Stimulated activated CD8-positive, alpha-beta memory T cell treated with anti-CD3 and anti-CD28 coated beads, Interleukin-12 subunit alpha, Interleukin-12 subunit beta, amount 100 ng/mL, for 24 hours (primary cell): Measurements from ENCODE around the gene NANS.
"Not testable (repeated sequence)": the region's sequence is repeated elsewhere in the genome, so short reads cannot be mapped to it uniquely, and the experiment has no call there.

Experiments used
- DNase-seq: peaks from one replicate; pipeline ENCODE4 v3.0.0-alpha.2; 2020; ENCODE audit errors: extremely low read depth

NANS gene

GRCh38 chr9:98076514-98076890 is 20.0 kb downstream of the NANS start:
- DNase-seq: not testable (repeated sequence)

- DNase-seq: no peak
Observed at GRCh38 chr9:98078895-98079294, 22.4 kb downstream of the NANS start.

DNA sequence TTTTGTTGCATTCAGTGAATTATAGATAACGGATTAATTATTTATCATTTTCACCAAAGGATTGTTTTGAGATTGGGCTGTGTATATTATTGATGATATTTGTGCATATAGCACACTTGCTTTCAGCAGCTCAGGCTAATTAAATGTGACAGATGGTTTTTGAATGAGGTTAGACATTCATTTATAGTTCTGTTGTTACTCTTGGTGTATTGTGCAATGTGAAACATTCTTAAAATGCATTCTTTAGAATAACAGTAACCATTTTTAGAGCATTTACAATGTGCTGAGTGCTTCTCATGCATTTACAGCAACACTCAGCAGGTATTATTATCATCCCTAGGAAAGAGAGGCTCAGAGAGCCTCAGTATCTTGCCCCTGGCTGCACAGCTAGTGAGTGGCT is 23.8 kb downstream of the NANS start:
- no peak for DNase-seq

DNA sequence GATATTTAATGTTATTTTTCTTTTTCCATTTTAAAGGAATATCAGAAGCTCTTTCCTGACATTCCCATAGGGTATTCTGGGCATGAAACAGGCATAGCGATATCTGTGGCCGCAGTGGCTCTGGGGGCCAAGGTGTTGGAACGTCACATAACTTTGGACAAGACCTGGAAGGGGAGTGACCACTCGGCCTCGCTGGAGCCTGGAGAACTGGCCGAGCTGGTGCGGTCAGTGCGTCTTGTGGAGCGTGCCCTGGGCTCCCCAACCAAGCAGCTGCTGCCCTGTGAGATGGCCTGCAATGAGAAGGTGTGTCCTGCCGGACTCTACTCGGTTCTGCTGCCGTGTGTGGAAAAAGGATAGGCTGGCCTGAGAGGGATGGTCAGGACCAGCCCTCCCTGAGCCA is 24.2 kb downstream of the NANS start:
- no peak for DNase-seq

GRCh38 chr9:98081477-98082219 is 25.1 kb downstream of the NANS start:
- no peak for DNase-seq

DNA sequence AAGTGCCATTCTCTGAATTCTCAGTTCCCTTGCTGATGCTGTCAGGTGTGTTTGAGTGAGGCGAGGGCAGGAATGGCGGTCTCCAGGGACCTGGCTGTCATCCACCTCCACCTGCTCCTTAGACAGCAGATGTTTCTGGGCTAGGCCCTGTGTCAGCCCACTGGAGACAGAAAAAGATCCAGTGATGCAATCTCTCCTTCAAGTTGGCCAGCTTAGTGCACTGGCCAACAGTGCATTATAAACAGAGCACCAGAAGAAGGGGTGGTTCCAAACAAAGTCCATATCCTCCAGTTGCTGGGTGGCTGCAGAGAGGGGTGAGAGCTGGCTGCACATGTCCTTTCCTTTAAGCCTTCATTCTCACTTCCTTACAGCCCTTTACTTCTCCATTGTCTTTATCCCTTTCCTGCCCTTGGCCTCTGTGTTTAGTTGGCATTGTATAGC is 26.5 kb downstream of the NANS start:
- no peak for DNase-seq

DNA sequence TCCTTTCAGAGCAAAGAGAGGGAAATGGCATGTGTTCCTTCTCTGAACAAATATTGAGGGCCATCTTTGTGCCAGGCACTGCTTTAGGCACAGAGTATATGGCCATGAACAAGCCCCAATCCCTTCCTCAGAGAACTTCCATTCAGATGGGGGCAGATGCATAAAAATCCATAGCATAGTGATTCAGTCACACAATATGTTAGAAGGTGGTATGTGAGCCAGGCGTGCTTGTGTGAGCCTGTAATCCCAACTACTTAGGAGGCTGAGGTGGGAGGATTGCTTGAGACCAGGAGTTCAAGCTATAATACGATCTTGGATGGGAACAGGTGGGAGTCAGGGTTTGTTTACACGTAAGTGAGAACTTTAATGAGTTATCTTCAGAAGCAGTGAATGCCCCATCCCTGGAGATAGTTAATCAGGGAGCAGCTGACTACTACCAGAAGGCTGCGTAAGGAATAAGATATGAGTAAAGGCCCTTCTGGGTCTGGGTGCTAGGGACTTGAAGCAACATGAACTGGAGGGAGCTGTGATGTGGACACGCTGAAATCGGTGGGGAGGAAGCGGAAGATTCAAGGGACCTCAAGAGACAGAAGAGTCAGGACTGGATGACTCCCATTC is 27.1 kb downstream of the NANS start:
- DNase-seq: no peak

GRCh38 chr9:98084396-98084795 is 27.9 kb downstream of the NANS start:
- DNase-seq: no peak

GRCh38 chr9:98085058-98085457 is 28.5 kb downstream of the NANS start:
- DNase-seq: no peak

DNA sequence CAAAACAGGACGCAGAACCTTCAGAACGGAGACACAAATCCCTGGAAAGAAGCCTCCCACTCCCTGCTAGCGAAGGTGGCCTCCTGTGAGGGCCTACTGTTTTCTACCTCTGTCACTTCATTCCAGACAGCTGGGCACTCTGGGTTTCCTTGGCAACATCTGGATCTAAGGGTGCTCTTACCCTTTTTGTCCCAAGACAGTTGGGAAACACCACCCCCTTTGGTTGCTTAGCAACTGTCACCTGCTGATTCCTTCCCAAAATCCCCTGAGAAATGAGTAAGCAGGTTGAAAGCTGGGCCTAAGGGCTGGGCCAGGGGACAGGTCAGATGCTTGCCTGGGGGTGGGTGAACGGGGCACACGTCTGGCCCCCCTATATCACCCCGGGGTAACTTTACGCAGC is 29.4 kb downstream of the NANS start:
- DNase-seq: no peak

DNA sequence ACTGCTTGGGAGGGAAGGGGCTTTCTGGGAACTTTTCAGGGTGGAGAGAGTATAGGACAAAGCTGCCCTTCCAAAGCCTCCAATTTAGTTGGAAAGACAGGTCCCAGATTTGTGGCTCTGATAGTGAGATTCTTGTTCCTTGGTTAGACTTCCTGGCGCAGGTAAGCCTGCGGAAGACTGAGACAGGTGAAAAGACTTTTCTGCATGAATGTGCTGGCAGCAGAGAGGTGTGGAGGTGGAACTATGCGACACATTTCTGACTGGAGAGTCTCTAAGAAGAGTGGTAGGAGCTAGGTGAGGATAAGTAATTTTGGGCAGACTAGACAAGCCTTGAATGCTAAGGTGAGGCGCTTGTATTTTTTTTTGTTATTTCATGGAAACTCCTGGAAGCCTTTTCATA is 29.9 kb downstream of the NANS start:
- no peak for DNase-seq

DNA sequence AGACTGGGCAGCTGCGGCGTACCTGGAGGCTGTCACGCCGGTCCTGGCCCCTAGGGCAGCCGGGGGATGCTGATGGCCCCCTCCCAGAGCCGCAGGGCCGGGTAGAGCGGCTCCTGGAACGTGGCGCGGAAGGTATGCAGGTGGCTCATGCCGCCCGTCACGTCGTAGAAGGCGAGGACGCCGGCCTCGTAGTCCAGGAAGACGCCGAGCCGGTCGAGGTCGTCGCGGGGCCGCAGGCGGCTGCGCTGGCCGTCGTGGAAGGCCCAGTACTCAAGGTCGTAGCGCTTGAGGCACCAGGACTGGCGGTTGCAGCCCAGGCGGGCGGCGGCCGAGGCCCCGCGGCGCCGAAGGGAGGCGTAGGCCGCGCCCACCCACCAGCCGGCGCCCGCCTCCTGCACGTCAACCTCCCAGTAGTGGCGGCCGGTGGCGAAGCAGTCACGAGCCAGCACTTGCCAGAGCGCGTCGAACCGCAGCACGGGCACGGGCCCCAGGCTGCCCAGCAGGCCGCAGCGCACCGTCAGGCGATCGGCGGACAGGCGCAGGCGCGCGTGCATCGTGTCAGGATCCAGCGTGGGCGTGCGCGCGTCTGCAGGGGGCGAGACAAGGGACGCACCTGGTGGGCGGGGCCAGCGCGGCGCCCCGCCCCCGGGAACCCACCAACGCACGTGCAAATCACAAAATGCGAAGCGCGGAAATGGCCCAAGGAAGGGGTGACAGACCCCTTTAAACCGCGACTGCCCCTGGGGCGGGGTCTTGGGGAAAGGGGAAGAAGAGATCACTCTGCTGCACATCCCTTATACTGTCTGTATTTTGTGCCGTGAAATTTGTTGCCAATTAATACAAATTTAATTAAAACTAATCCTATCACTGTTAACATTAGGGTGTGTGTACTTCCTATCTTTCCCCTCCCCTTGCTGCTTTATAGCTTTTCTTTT is 31.2 kb downstream of the NANS start:
- DNase-seq: no peak

- not testable (repeated sequence) for DNase-seq
Observed at GRCh38 chr9:98090674-98091073, 34.1 kb downstream of the NANS start.

- no peak for DNase-seq
Observed at GRCh38 chr9:98091735-98092612, 35.4 kb downstream of the NANS start.

- no peak for DNase-seq
Observed at GRCh38 chr9:98092613-98092931, 36.0 kb downstream of the NANS start.

DNA sequence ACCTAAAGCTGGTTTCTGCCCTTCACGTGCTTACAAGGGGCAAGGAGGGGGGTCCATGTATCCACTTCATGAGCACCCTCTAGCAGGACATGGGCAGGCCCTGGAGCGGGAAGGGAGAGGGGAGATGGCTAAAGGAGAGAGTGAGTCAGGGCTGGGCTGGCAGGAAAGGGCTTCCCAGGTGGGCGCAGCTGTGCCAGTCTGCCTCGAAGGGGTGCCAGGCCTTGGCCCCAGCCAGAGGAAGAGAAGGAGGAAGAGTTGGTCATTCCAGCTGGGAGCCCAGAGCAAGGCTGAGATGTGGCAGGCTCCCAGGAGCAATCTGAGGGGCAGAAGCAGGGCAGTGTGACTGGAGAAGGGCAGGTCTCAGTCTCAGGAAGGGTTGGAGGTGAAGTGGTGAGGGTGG is 37.8 kb downstream of the NANS start:
- no peak for DNase-seq

- DNase-seq: no peak
Observed at GRCh38 chr9:98094851-98095250, 38.3 kb downstream of the NANS start.

GRCh38 chr9:98095401-98095800 is 38.9 kb downstream of the NANS start:
- DNase-seq: no peak

- DNase-seq: no peak
Observed at GRCh38 chr9:98096091-98096490, 39.6 kb downstream of the NANS start.

DNA sequence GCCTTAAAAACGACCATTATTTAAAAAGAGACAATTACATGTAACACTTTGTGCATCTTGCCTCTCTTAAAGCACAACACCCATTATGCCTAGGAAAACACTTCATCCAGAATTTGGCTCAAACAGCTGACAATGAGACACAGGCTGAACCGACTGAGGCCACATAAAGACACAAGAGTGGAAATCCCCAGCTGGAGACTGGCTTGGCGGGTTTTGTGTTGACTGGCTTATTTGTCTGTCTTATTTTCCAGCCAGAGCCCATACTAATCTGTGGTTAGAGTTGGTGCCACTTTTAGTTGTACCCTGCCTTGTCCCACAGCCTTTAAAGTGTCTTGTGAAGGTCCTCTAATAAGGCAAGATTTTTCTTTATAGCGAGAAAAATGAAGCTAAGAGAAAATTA is 41.3 kb downstream of the NANS start:
- DNase-seq: no peak

DNA sequence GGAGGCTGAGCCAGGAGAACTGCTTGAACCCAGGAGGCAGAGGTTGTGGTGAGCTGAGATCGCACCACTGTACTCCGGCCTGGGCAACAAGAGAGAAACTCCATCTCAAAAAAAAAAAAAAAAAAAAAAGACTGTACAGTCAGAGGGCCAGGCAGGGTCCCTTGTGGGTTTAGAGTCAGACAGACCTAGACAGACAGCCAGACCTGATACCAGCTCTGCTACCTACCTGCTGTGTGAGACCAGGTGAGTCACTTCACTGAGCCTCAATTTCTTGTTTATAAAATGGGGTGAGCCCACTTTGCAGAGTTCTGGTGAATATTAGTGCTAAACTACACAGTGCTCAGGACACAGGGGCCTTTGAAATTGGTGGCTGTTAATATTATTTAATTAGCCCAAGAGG is 42.8 kb downstream of the NANS start:
- DNase-seq: no peak

- DNase-seq: no peak
Observed at GRCh38 chr9:98099898-98100297, 43.4 kb downstream of the NANS start.
